ENCODE measurements around the gene SHF.

- TF ChIP-seq POLR2A (IDR thresholded peaks at IDR 0.05), result no peak
- TF ChIP-seq CTCF (IDR thresholded peaks at IDR 0.05), result no peak
These were observed 18.8 kb downstream of the SHF start for GRCh38 chr15:45168751-45169551.
